Upper lobe of right lung (tissue), 1 donor: ENCODE results near the gene SLC17A7. TPM values are rescaled to one million over a fixed set of nuclear protein-coding genes. Genes with fewer than 3 reads are reported as not detected.

Experiments
- ATAC-seq: fragments of 200-7000 bp; cut with Tn5 transposase; one replicate; pipeline ENCODE4 v1.9.1; 2020; ENCODE audit warnings: mild to moderate bottlenecking, moderate library complexity
- DNase-seq: peaks from one replicate; pipeline ENCODE4 v3.0.0-alpha.2; 2020
- H3K27ac ChIP-seq: fragments of 200-600 bp; one replicate; pipeline ENCODE4 v1.8.0; 2022
- H3K27me3 ChIP-seq: fragments of 200-600 bp; one replicate; pipeline ENCODE4 v1.8.0; 2022; ENCODE audit warnings: mild to moderate bottlenecking
- H3K36me3 ChIP-seq: fragments of 200-600 bp; one replicate; pipeline ENCODE4 v1.8.0; 2022
- H3K4me1 ChIP-seq: fragments of 200-600 bp; one replicate; pipeline ENCODE4 v1.8.0; 2022
- H3K4me3 ChIP-seq: fragments of 200-600 bp; one replicate; pipeline ENCODE4 v1.8.0; 2022; ENCODE audit warnings: mild to moderate bottlenecking
- H3K9me3 ChIP-seq: fragments of 200-600 bp; one replicate; pipeline ENCODE4 v1.8.0; 2022
- intact Hi-C: fragments of 100-400 bp; cut with DNase I; formaldehyde crosslinking; loops from one replicate; pipeline ENCODE4 v1.11.0; 2022
- total RNA-seq: library from RNA; stranded (reverse); fragmentation: NEBNext Ultra II Directional; extraction: Animal tissue kit (Norgen Biotek cat#: 25700); gene quantifications from one replicate; pipeline ENCODE4 v1.2.1, GENCODE V29; 2021
- TF ChIP-seq, protein P1 (sequence below): fragments of 200-600 bp; IDR thresholded peaks from one replicate; pipeline ENCODE4 v1.8.0; 2022; ENCODE audit warnings: antibody characterized with exemption
- donor health status: DM: no; HTN: yes; CAD: no; lungs with severe emphysema.

The SLC17A7 gene
- total RNA-seq, 1 donor from 2014 or later = 0.69 TPM

DNA sequence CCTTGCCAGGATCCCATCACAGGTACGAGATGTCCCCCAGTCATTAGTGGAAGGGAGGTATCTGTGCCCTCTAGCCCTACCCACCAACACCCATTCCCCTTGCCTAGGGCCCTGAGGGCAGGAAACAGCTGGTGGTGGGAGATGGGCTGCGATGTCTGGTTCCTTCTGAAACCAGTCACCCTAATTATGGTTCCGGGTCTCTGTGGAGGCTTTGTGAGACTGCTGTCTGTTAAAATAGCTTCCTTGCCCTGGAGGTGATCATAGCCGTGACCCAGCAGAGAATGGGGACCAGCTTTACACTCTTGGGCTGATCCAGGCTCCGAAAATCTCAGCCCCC is 17.2 kb upstream of the SLC17A7 start:
- no peaks in the 10 kb centered on the region for H3K9me3 ChIP-seq
- no peak for DNase-seq
- intact Hi-C loops = no loop called here
- H3K36me3 ChIP-seq = peaks cover 11% of the 10 kb centered on the region
- ATAC-seq = no peak
- H3K27me3 ChIP-seq = no peaks in the 10 kb centered on the region
- peak overlapping the region; percentile 81 for H3K27ac ChIP-seq
- H3K4me1 ChIP-seq = peaks cover 13% of the 10 kb centered on the region
- TF ChIP-seq, protein P1, sequence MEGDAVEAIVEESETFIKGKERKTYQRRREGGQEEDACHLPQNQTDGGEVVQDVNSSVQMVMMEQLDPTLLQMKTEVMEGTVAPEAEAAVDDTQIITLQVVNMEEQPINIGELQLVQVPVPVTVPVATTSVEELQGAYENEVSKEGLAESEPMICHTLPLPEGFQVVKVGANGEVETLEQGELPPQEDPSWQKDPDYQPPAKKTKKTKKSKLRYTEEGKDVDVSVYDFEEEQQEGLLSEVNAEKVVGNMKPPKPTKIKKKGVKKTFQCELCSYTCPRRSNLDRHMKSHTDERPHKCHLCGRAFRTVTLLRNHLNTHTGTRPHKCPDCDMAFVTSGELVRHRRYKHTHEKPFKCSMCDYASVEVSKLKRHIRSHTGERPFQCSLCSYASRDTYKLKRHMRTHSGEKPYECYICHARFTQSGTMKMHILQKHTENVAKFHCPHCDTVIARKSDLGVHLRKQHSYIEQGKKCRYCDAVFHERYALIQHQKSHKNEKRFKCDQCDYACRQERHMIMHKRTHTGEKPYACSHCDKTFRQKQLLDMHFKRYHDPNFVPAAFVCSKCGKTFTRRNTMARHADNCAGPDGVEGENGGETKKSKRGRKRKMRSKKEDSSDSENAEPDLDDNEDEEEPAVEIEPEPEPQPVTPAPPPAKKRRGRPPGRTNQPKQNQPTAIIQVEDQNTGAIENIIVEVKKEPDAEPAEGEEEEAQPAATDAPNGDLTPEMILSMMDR = no peak
- H3K4me3 ChIP-seq = no peak overlapping the region

DNA sequence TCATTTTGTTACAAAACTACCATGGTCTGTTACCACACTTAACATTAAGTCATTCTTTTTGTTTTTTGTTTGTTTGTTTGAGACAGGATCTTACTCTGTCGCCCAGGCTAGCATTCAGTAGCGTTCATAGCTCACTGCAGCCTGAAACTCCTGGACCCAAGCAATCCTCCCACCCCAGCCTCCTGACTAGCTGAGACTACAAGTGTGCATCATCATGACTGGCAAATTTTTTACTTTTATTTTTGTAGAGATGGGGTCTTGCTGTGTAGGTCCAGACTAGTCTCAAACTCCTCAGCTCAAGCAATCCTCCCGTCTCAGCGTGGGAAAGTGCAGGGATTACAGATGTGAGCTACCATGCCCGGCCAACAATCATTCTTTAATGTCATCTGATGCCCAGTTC is 15.0 kb upstream of the SLC17A7 start:
- H3K27ac ChIP-seq = peak overlapping the region; percentile 56
- H3K27me3 ChIP-seq = no peaks in the 10 kb centered on the region
- peaks cover 13% of the 10 kb centered on the region for H3K4me1 ChIP-seq
- H3K4me3 ChIP-seq = no peak overlapping the region
- no peaks in the 10 kb centered on the region for H3K9me3 ChIP-seq
- ATAC-seq = no peak
- intact Hi-C loops = no loop called here
- TF ChIP-seq, protein P1 = no peak
- no peak for DNase-seq
- peaks cover 11% of the 10 kb centered on the region for H3K36me3 ChIP-seq

- DNase-seq (no peak), ATAC-seq (no peak)
- H3K27me3 ChIP-seq = no peaks in the 10 kb centered on the region
- peak overlapping the region; percentile 56 for H3K27ac ChIP-seq
- H3K4me1 ChIP-seq = peaks cover 13% of the 10 kb centered on the region
- TF ChIP-seq, protein P1 = no peak
- H3K36me3 ChIP-seq = peaks cover 11% of the 10 kb centered on the region
- H3K4me3 ChIP-seq = no peak overlapping the region
- intact Hi-C loops = no loop called here
- no peaks in the 10 kb centered on the region for H3K9me3 ChIP-seq
These were observed 14.4 kb upstream of the SLC17A7 start for GRCh38 chr19:49455773-49456172.

GRCh38 chr19:49453757-49454240 is 12.5 kb upstream of the SLC17A7 start:
- TF ChIP-seq, protein P1 = no peak
- Histone ChIP-seq H3K36me3 (peaks cover 7% of the 10 kb centered on the region), H3K4me1 (peaks cover 19% of the 10 kb centered on the region), H3K4me3 (peak overlapping the region; percentile 66), H3K9me3 (no peaks in the 10 kb centered on the region), H3K27ac (peak overlapping the region; percentile 95), H3K27me3 (no peaks in the 10 kb centered on the region)
- intact Hi-C loops = no loop called here
- no peak for ATAC-seq
- no peak for DNase-seq

- peaks cover 15% of the 10 kb centered on the region for H3K4me1 ChIP-seq
- ATAC-seq (peak; percentile 93), DNase-seq (peak; percentile 99)
- peak within 1 kb of the TSS; percentile 95 for H3K27ac ChIP-seq
- H3K36me3 ChIP-seq = peaks cover 12% of the 10 kb centered on the region
- H3K27me3 ChIP-seq = no peaks in the 10 kb centered on the region
- intact Hi-C loops = no loop called here
- H3K4me3 ChIP-seq = peak within 1 kb of the TSS; percentile 92
- no peaks in the 10 kb centered on the region for H3K9me3 ChIP-seq
- TF ChIP-seq, protein P1 = no peak
These were observed 11.9 kb upstream of the SLC17A7 start, which contains the start of gene ALDH16A1 for GRCh38 chr19:49453013-49453756. TSS of gene ALDH16A1 (plus strand) at chr19:49453225. CDS start at chr19:49453332, 107 bp downstream.
